SK-MEL-5 (cell line): Measurements from ENCODE around the gene SLU7. TPM values are rescaled to one million over a fixed set of nuclear protein-coding genes. Genes with fewer than 3 reads are reported as not detected.

Source experiments
- DNase-seq: peaks from one replicate; pipeline ENCODE4 v3.0.0-alpha.2; 2016; ENCODE audit warnings: low read depth, low spot score
- in situ Hi-C: cut with HindIII; loops from 2 replicates; pipeline ENCODE4 v1.10.0; 2016; ENCODE audit warnings: low sequenced_read_pairs, high pct_unique_total_duplicates, low pct_unique_long_range_greater_than_20kb
- total RNA-seq: library from RNA; depleted of rRNA; stranded (reverse); fragments of >200 nt; shearing (Covaris generic); gene quantifications from 2 replicates; pipeline ENCODE4 v1.2.3, GENCODE V29; 2014

Gene SLU7
- total RNA-seq, 1 experiment from 2014 or later: 66.9 TPM

DNA sequence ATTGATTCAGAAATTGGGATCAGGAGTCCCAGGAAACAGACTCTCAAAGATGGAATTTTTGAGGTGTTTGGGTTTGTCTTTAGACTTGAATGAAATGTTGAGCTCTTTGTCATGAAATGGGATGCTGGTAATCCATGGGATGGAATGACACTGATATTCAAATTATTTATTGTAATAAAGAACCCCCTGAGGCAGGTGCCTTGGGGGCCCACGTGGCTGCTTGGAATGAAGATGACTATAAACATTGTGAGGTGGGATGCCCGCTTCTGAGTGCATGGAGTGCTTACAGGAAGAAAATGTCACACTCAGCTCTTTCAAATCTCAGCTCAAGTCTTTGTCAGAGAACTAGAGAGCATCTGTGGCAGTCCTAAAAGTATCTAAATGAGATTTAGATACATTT, 38.8 kb downstream of the SLU7 start:
- no peak for DNase-seq
- in situ Hi-C loops: no loop called here

DNA sequence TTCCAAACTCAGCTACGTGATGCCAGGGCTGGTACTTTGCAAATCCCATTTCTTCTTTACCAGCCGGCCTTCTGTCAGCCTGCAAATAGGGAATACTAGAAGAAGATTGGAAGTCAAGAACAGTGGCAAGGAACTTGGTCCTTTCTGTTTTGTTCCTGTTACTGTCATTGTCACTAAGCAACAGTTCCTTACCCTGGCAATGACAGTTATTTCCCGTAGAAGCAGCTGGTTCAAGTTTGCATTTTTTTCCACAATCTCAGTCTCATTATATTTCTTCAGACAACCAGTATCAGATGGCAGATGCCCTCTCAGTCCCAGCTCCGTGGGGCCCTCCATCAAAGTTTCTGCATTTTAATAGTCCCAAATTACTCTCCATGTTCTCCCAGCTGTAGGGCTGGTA, 39.4 kb downstream of the SLU7 start:
- no peak for DNase-seq
- in situ Hi-C loops: no loop called here

DNA sequence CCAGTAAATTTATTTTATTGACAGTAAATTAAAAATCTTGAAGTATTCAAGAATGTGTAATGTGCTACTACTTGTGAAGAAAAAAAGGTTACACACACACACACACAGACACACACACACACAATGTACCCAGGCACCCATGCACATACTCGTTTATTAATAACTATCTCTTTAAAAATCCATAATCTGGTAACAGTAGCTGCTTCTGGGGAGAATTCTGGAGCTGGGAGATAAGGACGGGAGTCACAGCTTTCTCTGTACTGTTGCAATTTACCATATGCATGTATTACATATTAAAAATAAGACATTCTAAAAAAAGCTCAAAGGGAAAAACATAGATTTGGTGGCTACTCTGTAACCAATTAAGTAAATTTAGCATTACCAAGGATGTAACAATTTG, 40.6 kb downstream of the SLU7 start:
- DNase-seq: no peak

DNA sequence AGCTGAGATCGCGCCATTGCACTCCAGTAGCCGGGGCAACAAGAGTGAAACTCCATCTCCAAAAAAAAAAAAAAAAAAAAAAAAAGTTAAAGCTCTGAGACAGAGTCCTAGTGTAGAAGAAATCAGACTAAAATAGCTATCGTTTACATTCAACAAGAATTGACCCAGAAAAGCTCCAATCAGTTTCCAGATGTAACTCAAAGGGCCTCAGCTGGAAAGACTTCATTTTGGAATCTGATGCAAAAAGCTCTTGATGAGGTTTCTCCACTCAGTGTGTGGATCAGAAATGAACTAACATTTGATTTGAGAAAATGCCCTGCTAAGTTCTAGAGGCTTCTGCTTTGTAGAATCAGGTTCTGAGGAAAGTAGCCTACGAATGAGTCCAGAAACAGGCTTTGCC, 41.2 kb downstream of the SLU7 start:
- in situ Hi-C loops: no loop called here
- DNase-seq: no peak

More for the DNA sequence above, 40.6 kb downstream of the SLU7 start:
- in situ Hi-C loops: no loop called here

DNA sequence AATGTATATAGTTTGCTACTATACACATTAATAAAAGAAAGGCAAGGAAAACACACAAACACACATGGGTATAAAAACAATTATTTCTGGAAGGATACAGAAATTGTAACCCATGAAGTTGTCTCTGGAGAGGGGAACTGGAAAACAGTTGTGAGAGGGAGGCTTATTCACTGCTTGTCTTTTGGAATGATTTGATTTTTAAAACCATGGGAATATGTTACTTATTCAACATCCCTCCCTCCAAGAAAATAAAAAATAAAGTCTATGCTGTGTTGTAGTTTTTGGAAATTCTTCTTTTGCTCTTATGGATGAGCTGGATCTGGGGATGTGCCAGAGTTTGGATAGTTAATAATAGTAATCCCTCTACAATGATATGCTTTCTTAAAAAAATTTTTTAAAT, 42.5 kb downstream of the SLU7 start:
- in situ Hi-C loops: no loop called here
- DNase-seq: no peak

DNA sequence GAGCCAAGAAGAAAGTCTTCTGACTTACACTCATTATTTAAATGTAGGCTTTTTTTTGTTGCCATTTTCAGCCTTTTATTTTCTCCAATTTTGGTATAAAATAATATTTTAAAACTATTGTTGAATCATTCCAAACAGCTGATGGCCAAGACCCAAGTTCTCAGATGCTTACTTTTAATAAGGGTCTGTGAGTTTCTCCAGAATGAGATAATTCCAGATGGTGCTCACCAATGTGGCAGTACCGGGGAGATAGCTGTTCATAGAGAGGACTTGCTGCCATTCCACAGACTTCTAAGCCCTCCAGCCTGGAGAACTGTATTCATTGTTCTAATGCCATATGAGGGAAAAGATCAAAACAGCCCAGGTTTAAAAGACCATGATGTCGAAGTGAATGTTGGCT, 43.2 kb downstream of the SLU7 start:
- in situ Hi-C loops: no loop called here
- no peak for DNase-seq

DNA sequence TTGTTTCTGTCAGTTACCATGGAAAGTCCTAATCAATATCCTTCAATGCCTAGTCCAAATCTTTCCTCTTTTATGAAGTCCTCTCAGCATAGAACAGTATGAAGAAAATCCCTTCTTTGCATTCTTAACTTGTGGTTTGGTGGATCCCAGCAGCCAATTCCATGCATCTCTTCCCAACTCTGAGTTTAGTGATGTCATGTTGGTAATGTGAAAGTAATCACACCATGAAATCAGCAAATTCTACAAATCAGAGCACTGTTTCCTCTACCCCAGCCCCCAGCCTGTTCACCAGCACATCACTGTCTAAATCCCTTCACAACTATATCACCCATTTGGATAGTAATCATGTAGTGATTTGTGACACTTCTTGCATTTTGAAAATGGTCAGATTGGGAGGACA, 43.7 kb downstream of the SLU7 start:
- no peak for DNase-seq
- in situ Hi-C loops: no loop called here

DNA sequence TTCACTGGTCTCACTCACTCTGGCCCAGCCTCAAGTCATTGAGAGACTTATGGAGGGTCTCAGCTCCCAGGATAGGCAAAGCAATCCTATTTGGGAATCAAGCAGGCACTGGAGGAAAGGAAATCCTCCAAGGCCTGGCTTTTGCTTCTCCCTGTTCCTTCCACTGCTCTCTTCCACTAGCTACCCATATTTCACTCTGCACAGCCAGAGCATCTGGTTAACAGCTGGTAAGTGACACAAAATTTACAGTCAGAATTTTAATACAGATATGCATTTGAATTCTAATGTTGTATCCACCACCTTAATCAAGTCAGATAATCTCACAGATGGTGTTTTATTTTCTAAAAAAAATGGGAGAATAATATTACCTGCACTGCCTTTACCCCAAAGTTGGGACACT, 47.6 kb downstream of the SLU7 start:
- DNase-seq: no peak
- in situ Hi-C loops: no loop called here

DNA sequence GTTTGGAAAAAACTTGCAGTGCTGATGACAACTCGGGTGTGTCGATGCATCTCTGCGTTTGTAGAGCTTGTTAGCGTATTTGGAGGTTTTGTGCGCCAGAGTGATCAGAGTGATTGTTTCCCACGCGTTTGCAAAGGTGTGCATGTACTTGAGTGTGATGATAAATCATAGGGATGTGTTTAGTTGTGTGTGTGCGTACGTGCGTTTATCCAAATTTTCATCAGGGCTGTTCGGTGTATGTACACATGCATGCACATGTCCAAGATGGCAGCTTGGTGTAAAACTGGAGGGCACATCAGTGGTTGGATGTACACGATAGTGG, 48.2 kb downstream of the SLU7 start:
- no peak for DNase-seq
- in situ Hi-C loops: no loop called here

DNA sequence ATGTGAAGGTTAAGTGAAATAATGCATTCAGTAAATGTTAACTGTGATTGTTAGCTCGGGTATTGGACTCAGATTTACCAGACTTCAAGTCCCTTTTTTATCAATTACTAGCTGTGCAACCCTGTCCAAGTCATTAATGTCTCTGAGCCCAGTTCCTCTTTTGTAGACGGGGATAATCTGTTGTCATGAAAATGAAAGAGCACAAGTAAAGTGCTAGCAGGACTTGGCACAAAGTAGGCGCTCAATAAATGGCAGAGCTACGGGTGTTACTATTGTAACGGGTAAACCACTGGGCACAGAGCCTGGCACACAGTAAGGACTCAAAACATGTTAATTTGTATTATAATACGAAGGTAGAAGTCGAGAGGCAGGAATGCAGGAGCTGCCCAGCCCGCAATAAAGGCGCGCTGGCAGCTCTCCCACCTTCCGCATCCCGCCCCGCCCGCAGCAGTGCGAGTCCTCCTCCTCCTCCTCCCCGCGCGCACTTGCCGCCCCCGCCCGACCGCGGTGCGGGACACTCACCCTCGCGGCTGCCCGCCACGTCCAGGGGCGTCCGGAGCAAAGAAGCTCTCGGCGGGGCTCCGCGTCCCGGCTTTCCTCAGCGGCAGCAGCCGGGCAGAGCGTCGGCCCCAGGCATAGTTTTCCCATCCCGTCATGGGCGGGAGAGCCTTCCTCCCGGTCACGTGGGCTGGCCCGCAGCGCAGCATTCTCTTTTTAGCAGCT, 48.7 kb downstream of the SLU7 start, which contains the start of gene C1QTNF2:
Gene C1QTNF2, minus strand, starts transcription at position 637 of the 723 bp plus-strand sequence. CDS start 15,615 bp downstream, outside the sequence.
- no peak for DNase-seq
- in situ Hi-C loops: no loop called here

DNA sequence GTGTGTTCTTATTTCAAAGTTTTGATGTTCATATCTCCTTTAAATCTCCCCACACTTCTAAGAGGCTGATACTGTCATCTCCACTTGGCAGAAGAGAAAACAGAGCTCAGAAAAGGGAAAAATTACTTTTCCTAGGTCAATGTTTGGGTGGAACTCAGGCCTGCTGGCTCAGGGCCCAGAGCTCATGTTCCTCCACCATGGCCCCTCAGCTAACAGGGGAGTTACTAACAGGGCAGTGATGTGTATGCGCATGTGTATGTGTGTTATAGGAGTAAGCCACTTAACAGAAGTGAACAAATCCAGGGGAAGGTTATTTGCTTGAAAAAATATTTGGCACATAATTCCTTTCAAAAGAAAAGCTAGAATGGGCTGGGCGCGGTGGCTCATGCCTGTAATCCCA, 51.0 kb downstream of the SLU7 start:
- in situ Hi-C loops: no loop called here
- no peak for DNase-seq

DNA sequence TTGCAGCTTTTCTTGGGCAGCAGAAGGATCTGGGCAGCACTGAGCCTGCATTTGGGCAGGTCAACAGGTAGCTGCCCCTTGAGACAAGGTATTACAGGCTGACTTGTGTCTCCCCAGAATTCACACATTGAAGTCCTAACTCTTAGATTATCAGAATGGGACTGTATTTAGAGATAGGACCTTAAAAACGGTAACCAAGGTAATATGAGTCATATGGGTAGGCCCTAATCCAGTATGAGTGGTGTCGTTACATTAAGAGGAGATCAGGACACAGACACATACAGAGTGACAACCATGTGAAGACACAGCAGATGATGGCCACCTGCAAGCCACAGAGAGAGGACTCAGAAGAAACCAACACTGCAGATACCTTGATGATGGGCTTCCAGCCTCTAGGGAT, 51.6 kb downstream of the SLU7 start:
- in situ Hi-C loops: no loop called here
- DNase-seq: no peak

DNA sequence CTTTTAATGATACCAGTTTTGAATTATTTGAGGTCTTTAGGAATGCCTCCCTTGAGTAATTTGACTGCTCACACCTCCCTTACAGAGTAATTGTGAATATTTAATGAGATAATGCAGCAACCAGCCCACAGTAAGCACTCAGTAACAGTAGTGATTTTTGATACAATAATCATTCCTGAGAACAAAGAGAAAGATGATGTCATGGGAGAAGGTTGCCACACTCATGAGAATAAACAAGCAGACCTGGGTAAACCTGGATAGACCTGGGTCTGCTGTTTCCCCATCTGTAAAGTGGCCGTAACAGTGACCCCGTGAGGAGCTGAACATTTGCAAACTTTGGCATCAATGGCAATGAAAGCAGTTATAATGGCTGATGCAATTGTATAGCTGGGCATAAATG, 52.7 kb downstream of the SLU7 start:
- DNase-seq: no peak
- in situ Hi-C loops: no loop called here

DNA sequence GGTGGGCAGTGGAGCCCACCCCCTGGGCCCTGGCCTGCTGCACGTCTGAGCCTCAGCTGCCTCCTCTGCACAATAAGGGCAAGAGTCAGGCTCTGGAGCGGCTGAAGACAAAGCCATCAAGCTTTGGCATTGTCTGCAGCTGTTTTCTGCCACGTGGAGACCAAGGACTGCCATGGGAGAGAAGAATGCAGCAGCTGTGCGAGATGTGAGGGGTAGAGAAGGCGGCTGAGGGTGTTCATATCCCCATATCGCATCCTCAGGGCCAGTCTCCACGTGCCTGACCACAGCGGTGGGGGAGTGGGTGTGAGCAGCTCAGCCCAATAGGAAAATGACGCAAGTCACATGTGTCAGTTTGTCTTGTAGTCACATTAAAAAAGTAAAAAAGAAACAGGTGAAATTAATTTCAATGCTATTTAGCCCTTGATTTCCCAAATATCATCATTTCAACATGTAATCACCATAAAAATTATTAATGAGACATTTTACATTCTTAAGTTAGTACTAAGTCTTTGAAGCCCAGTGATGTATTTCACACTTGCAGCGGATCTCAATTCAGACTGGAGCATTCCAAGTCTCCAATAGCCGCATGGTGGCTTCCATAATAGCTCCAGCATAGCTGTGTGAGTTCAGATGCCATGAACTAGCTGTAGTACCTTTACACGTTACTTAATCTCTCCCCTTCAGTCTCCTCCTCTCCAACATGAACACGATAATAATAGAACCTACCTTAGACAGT, 55.1 kb downstream of the SLU7 start:
- DNase-seq: no peak
- in situ Hi-C loops: no loop called here

DNA sequence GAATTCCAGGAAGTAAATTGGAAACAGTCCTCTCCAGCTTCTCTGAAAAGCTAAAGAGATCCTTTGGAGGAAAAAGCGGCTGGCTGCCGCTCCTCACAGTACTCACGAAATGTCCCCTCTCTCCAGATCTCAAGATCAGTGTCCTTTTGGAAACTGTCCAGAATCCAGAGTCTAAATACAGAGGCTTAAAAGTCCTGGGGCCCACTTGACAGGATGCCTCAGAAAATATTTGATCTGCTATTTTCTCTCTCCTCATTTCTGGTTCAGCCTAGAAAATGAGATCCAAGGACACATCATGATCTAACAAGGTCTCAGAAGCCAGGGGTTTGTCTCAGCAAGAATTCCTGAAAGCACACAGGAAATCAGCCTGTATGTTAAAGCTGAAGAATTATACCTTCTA, 55.7 kb downstream of the SLU7 start:
- no peak for DNase-seq
- in situ Hi-C loops: no loop called here

DNA sequence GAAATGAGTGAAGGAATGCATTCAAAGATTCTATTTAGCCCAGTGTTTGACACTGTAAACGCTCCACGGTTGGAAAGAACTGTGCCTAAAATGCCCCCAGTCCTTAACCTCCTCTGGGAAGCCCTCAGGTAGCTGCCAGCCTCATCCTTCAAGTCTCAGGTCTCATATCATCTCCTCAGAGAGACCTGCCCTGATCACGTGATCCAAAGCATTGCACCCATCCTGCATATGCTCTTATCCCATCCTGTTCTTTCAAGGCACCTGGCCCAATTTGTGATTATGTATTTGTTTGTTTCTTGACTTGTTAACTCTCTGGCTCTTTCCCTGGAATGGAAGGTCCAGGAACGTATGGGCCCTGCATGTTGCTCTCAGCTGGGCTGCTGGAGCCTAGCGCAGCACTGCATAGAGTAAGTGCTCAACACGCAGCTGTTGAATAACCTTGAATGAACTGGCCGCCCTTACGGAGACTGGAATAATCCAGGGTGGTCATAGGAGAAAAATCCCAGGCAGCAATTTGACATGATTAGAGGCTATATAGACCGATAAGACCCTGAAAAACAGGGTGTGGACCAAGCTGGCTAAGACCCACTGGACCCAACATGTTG, 57.2 kb downstream of the SLU7 start:
- no peak for DNase-seq
- in situ Hi-C loops: no loop called here

DNA sequence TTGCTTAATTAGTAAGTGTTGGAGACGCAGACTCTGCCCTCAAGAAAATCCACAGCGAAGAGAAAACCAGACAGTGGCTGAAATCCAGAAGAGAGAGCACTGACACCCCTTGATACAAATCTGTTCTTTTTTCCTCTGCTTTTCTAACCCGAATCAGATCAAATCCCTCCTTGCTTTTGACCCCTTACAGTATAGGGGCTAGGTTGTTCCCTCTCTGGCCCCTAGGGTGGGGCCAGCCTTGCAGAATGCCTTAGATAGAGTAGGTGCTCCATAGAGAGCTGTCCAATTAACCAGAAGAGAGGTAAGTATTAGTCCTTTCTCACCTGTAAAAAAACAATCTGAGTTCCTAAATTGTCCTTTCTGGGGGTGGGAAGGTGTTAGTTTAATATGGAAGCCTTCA, 58.6 kb downstream of the SLU7 start:
- DNase-seq: no peak
- in situ Hi-C loops: no loop called here

DNA sequence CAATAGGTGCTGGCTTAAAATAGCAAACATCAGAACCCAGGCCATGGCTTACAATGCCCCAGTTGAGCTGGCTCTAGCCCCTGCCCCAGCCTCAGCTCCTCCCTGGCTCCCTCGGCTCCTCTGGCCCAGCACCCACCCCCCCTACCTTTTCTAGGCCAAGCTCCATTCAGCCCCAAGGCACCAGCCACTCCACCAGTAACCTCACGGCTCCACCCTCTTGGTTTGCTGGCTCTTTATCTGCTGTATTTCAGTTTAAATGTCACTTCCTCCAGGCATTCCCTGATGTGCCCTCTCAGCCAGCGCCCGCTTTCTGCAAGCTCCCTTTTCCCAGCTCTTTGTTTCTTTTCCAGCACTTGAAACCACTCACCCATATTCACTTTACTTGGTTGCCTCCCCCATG, 59.1 kb downstream of the SLU7 start:
- DNase-seq: peak; percentile 32
- in situ Hi-C loops: no loop called here

DNA sequence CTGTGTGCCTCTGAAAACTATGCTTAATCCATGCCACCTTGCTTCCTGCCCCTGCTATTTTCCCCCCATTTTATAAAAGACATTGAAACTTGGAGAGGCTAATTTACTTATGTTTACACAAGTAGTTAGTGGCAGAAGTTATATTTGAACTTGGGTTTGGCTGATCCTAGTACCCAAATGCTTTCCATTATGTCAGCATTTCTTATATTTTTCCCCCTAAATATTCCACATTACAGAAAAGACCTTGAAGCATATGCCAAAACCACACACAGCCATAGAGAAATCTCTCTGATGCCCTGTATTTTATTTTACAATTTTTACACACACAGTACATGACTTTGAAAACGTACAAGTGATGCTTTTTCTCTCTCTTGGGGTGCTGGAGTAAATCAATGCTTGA, 59.6 kb downstream of the SLU7 start:
- in situ Hi-C loops: no loop called here
- DNase-seq: no peak
